Mesenchymal stem cell (in vitro differentiated cells and primary cell): Measurements from ENCODE around the gene FAM234B.
"Not testable (repeated sequence)": the region's sequence is repeated elsewhere in the genome, so short reads cannot be mapped to it uniquely, and the experiment has no call there.

Source experiments
- DNase-seq: peaks from one replicate; pipeline ENCODE4 v3.0.0-alpha.2; 2013
- H2AFZ ChIP-seq: one replicate; pipeline ENCODE4 v1.6.1; 2013; ENCODE audit warnings: low read depth, mild to moderate bottlenecking, control low read depth, inconsistent platforms, low read length, moderate library complexity
- H2AK5ac ChIP-seq: 2 replicates; pipeline ENCODE4 v1.6.1; 2013; ENCODE audit warnings: low read length, moderate library complexity, mild to moderate bottlenecking, inconsistent platforms; ENCODE audit not compliant: severe bottlenecking
- H2BK120ac ChIP-seq: one replicate; pipeline ENCODE4 v1.6.1; 2013; ENCODE audit warnings: low read depth, mild to moderate bottlenecking, inconsistent platforms, low read length, moderate library complexity
- H2BK12ac ChIP-seq, 2 experiments: one replicate each; pipeline ENCODE4 v1.6.1; 2013; ENCODE audit warnings: inconsistent platforms in 2 of 2, low read length in 2 of 2, mild to moderate bottlenecking in 2 of 2, moderate library complexity in 2 of 2, control low read depth in 1 of 2
- H2BK15ac ChIP-seq: one replicate; pipeline ENCODE4 v1.6.1; 2013; ENCODE audit warnings: mild to moderate bottlenecking, low read depth, inconsistent platforms; ENCODE audit not compliant: poor library complexity, severe bottlenecking
- H2BK5ac ChIP-seq: 2 replicates; pipeline ENCODE4 v1.6.1; 2013; ENCODE audit warnings: low read depth, mild to moderate bottlenecking, low read length, control low read depth, inconsistent platforms; ENCODE audit not compliant: poor library complexity, severe bottlenecking
- H3K14ac ChIP-seq, 2 experiments: one replicate each; pipeline ENCODE4 v1.6.1; 2013; ENCODE audit warnings: inconsistent platforms in 2 of 2, low read length in 2 of 2, control low read depth in 1 of 2, mild to moderate bottlenecking in 1 of 2, moderate library complexity in 1 of 2
- H3K18ac ChIP-seq, 2 experiments: one replicate each; pipeline ENCODE4 v1.6.1; 2013; ENCODE audit warnings: inconsistent platforms in 2 of 2, low read length in 2 of 2, control low read depth in 1 of 2, low read depth in 1 of 2, mild to moderate bottlenecking in 1 of 2
- H3K23ac ChIP-seq, 2 experiments: one replicate each; pipeline ENCODE4 v1.6.1; 2013; ENCODE audit warnings: inconsistent platforms in 2 of 2, low read length in 2 of 2, mild to moderate bottlenecking in 2 of 2, moderate library complexity in 2 of 2, control low read depth in 1 of 2
- H3K27ac ChIP-seq: 2 replicates; pipeline ENCODE4 v1.5.1; 2013; ENCODE audit warnings: mild to moderate bottlenecking, moderate library complexity, low read length, control low read depth, inconsistent platforms; ENCODE audit not compliant: poor library complexity, severe bottlenecking
- H3K27me3 ChIP-seq, 2 experiments: 2 replicates each; pipeline versions ENCODE4 v1.6.1 to v1.7.0; 2013; ENCODE audit warnings: low read length in 2 of 2, mild to moderate bottlenecking in 2 of 2, moderate library complexity in 2 of 2, control low read depth in 1 of 2, inconsistent platforms in 1 of 2; ENCODE audit not compliant: control insufficient read depth in 1 of 2, insufficient read depth in 1 of 2
- H3K36me3 ChIP-seq, 2 experiments: 2 replicates each; pipeline versions ENCODE4 v1.6.1 to v1.7.0; 2013; ENCODE audit warnings: low read length in 2 of 2, control low read depth in 1 of 2, inconsistent platforms in 1 of 2, low read depth in 1 of 2, mild to moderate bottlenecking in 1 of 2; ENCODE audit not compliant: insufficient read depth in 2 of 2, control insufficient read depth in 1 of 2
- H3K4ac ChIP-seq, 2 experiments: one replicate each; pipeline ENCODE4 v1.6.1; 2013; ENCODE audit warnings: inconsistent platforms in 2 of 2, low read length in 2 of 2, mild to moderate bottlenecking in 2 of 2, moderate library complexity in 2 of 2, control low read depth in 1 of 2, low read depth in 1 of 2
- H3K4me1 ChIP-seq: 2 replicates; pipeline ENCODE4 v1.6.1; 2013; ENCODE audit warnings: low read depth, low read length, control low read depth; ENCODE audit not compliant: control insufficient read depth, insufficient read depth
- H3K4me2 ChIP-seq: 2 replicates; pipeline ENCODE4 v1.6.1; 2013; ENCODE audit warnings: low read length, mild to moderate bottlenecking, inconsistent platforms; ENCODE audit not compliant: poor library complexity, severe bottlenecking
- H3K4me3 ChIP-seq, 2 experiments: 2 replicates each; pipeline versions ENCODE4 v1.5.1 to v1.7.0; 2013; ENCODE audit warnings: low read length in 2 of 2, mild to moderate bottlenecking in 2 of 2, control low read depth in 1 of 2, low read depth in 1 of 2; ENCODE audit not compliant: insufficient read depth in 1 of 2
- H3K79me1 ChIP-seq: replicated peaks from 2 replicates; pipeline ENCODE4 v1.6.1; 2013; ENCODE audit warnings: mild to moderate bottlenecking, control low read depth, low read length, inconsistent platforms; ENCODE audit not compliant: poor library complexity, severe bottlenecking
- H3K9ac ChIP-seq: 2 replicates; pipeline ENCODE4 v1.7.0; 2013; ENCODE audit warnings: mild to moderate bottlenecking, low read length, moderate library complexity
- H3K9me3 ChIP-seq: 2 replicates; pipeline ENCODE4 v1.7.0; 2013; ENCODE audit warnings: mild to moderate bottlenecking, low read length; ENCODE audit not compliant: control insufficient read depth
- H4K8ac ChIP-seq: one replicate; pipeline ENCODE4 v1.6.1; 2013; ENCODE audit warnings: inconsistent platforms, mild to moderate bottlenecking, low read length, moderate library complexity
- H4K91ac ChIP-seq: one replicate; pipeline ENCODE4 v1.6.1; 2013; ENCODE audit warnings: mild to moderate bottlenecking, low read length, inconsistent platforms
- WGBS: methylation state at CpG from one replicate; pipeline ENCODE4 v1.1.7; 2013; ENCODE audit warnings: mixed read lengths; 5-methylcytosine and 5-hydroxymethylcytosine counted together

The FAM234B gene

GRCh38 chr12:13046964-13047363, 2.8 kb downstream of the FAM234B start:
- no peak overlapping the region for H2AFZ ChIP-seq
- no peak overlapping the region for H3K9ac ChIP-seq
- DNase-seq, result no peak
- H2BK120ac ChIP-seq, result no peak overlapping the region
- no peak overlapping the region for H4K91ac ChIP-seq
- no peak overlapping the region for H4K8ac ChIP-seq
- no peak overlapping the region for H2AK5ac ChIP-seq
- no peak overlapping the region for H2BK15ac ChIP-seq
- no peaks in the 10 kb centered on the region for H3K9me3 ChIP-seq
- H2BK5ac ChIP-seq, result no peak overlapping the region
- no peak overlapping the region for H3K23ac ChIP-seq
- no peak overlapping the region for H3K27ac ChIP-seq
- no peak overlapping the region for H3K18ac ChIP-seq
- H3K4me1 ChIP-seq, result peaks cover 2% of the 10 kb centered on the region
- no peak overlapping the region for H3K4me3 ChIP-seq
- no peak overlapping the region for H3K4me2 ChIP-seq
- no peaks in the 10 kb centered on the region for H3K36me3 ChIP-seq
- no peaks in the 10 kb centered on the region for H3K27me3 ChIP-seq
- H3K79me1 ChIP-seq, result peaks cover 14% of the 10 kb centered on the region
- no peak overlapping the region for H2BK12ac ChIP-seq
- WGBS, result 100% methylated on average over 1 of the region's 1 CpG
- H3K4ac ChIP-seq, result no peak overlapping the region
- no peak overlapping the region for H3K14ac ChIP-seq

GRCh38 chr12:13049816-13050215, 5.6 kb downstream of the FAM234B start:
- no peak overlapping the region for H3K27ac ChIP-seq
- 77% methylated on average over 3 of the region's 3 CpGs for WGBS
- peaks cover 10% of the 10 kb centered on the region for H3K79me1 ChIP-seq
- H2BK15ac ChIP-seq, result no peak overlapping the region
- no peak overlapping the region for H4K91ac ChIP-seq
- H2BK120ac ChIP-seq, result no peak overlapping the region
- H3K36me3 ChIP-seq, result no peaks in the 10 kb centered on the region
- H2AK5ac ChIP-seq, result no peak overlapping the region
- H3K27me3 ChIP-seq, result no peaks in the 10 kb centered on the region
- H3K18ac ChIP-seq, result no peak overlapping the region
- H3K9me3 ChIP-seq, result no peaks in the 10 kb centered on the region
- H3K9ac ChIP-seq, result no peak overlapping the region
- DNase-seq, result peak; percentile 6
- no peak overlapping the region for H3K23ac ChIP-seq
- no peak overlapping the region for H3K14ac ChIP-seq
- H3K4me3 ChIP-seq, result no peak overlapping the region
- H3K4me1 ChIP-seq, result no peaks in the 10 kb centered on the region
- no peak overlapping the region for H2BK12ac ChIP-seq
- H3K4me2 ChIP-seq, result no peak overlapping the region
- no peak overlapping the region for H2AFZ ChIP-seq
- no peak overlapping the region for H2BK5ac ChIP-seq
- no peak overlapping the region for H3K4ac ChIP-seq
- H4K8ac ChIP-seq, result no peak overlapping the region

GRCh38 chr12:13052421-13052820, 8.2 kb downstream of the FAM234B start:
- Histone ChIP-seq H3K4me1 (no peaks in the 10 kb centered on the region), H3K9me3 (no peaks in the 10 kb centered on the region), H4K8ac (no peak overlapping the region), H2BK15ac (no peak overlapping the region), H3K9ac (no peak overlapping the region), H3K14ac (no peak overlapping the region), H3K4me2 (no peak overlapping the region), H3K23ac (no peak overlapping the region), H2BK12ac (no peak overlapping the region), H2AFZ (no peak overlapping the region), H3K4ac (no peak overlapping the region), H2BK120ac (no peak overlapping the region), H2BK5ac (no peak overlapping the region), H3K27me3 (no peaks in the 10 kb centered on the region), H3K36me3 (peaks cover 4 to 10% of the 10 kb centered on the region in 2 experiments), H3K4me3 (no peak overlapping the region), H4K91ac (no peak overlapping the region), H3K18ac (no peak overlapping the region), H2AK5ac (no peak overlapping the region), H3K27ac (no peak overlapping the region), H3K79me1 (peaks cover 3% of the 10 kb centered on the region)
- no peak for DNase-seq
- WGBS, result no CpG with 5 or more reads among the region's 2 CpGs

GRCh38 chr12:13053617-13054016, 9.4 kb downstream of the FAM234B start:
- not testable (repeated sequence) for DNase-seq

More at GRCh38 chr12:13053617-13054016, 9.4 kb downstream of the FAM234B start:
- H3K4me2 ChIP-seq, H4K8ac ChIP-seq, H2AK5ac ChIP-seq, H3K4me3 ChIP-seq, H3K14ac ChIP-seq, H3K9me3 ChIP-seq, H2BK120ac ChIP-seq, H3K23ac ChIP-seq, H2BK5ac ChIP-seq, H3K9ac ChIP-seq, H3K79me1 ChIP-seq, H2BK12ac ChIP-seq, H3K27ac ChIP-seq, H2AFZ ChIP-seq, H4K91ac ChIP-seq, H3K27me3 ChIP-seq, H3K4ac ChIP-seq, H2BK15ac ChIP-seq, H3K18ac ChIP-seq, H3K4me1 ChIP-seq: not testable (repeated sequence)
- peaks cover 4 to 17% of the 10 kb centered on the region in 2 experiments for H3K36me3 ChIP-seq
- WGBS, result 91% methylated on average over 4 of the region's 6 CpGs
